Activated CD4-positive, CD25-positive, alpha-beta regulatory T cell treated with anti-CD3 and anti-CD28 coated beads, Interleukin-2, amount 50 U/mL, for 16 hours (primary cell): ENCODE results near the gene GSN.
A peak's percentile ranks its signal among the peaks of the same experiment; 100 is the strongest.

ENCODE experiments used
- DNase-seq: peaks from one replicate; pipeline ENCODE4 v3.0.0-alpha.2; 2020; ENCODE audit warnings: low read depth, low spot score

GSN gene

DNA sequence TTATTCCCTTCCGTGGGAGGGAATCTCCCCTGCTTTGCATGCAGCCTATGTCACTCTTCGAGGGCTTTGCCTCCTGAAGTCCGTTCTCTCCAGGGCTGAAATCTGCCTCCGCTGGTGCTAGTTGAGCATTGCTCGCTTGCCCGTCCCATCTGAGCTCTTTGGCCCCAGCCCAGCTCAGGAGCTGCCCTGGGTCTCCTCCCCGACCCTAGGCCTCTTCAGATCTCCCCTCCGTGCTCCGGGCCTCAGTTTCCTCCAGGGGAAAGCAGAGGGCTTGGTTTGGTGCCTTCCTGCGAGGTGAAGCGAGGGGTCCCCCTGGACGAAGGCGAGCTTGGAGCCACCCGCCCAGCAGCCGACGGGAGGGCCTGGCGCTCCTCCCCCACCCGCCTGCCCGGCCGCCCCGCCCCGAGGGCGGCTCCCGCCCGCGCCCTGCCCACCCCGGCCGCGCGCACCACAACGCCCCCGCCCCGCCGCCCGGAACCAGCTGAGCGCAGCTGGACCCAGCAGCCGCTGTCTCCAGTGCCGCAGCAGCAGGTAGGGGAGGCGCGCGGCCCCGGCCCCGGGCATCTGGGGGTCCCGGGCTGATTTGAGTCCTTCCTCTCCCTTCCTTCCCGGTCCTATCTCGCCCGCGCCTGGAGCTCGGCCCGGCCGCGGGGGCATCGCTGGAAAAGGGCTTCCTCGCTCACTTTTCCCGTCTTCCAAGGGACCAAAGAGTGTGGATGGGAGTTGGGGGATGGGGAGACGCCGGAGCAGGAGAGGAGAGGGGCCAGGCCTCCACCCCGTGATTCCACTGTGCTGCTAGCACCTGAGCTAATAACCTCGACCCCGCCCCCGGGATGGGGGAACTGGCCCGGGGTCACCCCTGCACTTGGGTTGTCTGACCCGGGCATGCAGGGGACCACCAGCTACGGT, at the start of gene GSN:
GSN (plus strand) TSS at position 474 of the 909 bp plus-strand sequence. CDS start 33,810 bp downstream, outside the sequence.
- DNase-seq = peak; percentile 6

DNA sequence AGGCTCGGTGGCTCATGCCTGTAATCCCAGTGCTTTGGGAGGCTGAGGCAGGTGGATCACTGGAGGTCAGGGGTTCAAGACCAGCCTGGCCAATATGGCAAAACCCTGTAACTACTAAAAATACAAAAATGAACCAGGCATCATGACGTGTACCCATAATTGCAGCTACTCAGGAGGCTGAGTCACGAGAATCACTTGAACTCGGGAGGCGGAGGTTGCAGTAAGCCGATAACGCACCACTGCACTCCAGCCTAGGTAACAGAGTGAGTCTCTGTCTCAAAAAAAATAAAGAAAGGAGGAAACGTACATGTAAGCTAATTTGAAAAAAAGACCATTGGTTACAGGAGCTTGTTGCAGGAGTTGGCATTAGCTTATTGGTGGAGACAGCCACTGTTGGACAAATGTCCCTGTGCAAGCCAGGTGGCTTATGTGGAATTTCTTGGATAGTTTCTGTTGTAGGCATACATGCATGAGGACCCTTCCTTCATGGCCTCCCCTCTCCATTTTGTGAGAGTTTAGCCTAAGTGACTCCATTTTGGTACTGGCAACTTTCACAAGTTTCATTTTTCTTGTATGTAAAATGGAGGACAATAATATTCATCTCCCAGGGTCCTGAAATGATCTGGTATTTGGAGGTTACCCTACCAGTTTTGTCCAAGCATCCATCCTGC, 49.5 kb upstream of the GSN start:
- DNase-seq = no peak

DNA sequence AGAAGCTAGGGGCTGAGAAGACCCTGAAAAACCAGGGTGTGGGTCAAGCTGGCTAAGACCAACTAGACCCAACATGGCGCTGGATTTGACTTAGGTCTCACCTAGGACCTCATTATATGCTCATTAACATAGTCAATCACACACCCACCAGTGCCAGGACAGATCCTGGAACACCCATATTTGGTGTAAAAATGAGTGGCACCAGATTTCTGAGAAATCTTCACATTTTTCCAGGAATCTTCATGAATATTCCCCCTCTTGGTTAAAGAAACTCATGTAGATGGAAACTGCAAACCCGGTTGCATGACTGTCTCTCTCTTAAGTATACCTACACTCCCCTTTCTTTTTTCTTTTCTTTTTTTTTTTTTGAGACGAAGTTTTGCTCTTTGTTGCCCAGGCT, 48.4 kb upstream of the GSN start:
- DNase-seq = no peak

DNA sequence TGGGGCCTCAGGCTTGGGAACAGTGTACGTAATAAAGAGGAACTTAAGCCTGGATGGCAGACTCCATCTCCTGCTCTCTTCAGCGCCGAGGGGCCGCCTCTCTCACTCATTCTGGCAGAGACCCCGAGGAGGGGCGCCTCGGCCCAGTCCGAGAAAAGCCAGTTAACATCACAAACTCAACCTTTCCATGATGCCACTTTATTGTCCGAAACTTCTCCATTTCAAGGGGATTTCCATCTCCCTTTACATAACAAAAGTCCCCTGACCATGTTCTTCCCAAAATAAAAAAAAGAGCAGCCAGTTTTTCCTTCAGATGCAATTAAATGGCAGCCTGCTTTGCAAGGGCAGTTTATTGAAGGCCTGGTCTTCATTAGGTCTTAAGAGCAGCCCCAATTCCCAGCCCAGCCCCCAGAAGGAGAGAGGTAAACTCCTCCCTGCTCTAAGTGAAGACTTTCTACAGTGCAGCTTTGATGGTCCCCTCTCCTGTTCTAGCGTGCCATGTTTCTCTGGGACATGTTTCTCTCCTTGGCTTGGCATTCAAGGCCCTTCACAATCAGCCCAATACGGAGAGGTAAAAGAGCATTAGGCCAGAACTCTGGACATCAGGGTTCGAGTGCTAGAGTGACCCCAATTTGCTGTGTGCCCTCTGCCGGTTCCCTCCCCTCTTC, 46.8 kb upstream of the GSN start:
- DNase-seq = no peak

DNA sequence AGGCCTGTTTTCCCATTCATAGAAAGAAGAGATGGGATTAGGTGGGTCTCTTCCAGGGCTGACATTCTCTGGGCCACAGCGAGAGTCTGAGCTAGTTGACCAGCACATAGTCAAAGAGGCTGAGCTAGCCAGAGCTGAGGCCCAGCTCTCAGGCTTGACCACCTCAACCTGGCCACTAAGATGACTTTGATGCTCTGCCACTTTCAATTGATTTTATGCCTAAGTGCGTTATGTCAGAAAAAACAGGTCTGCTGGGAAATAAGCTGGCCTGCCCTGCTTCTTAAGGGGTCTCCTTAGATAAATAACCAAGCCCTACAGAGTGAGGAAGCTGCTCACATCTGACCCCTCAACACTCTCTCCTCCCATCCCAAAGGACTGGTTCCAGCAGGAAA, 46.3 kb upstream of the GSN start:
- no peak for DNase-seq

DNA sequence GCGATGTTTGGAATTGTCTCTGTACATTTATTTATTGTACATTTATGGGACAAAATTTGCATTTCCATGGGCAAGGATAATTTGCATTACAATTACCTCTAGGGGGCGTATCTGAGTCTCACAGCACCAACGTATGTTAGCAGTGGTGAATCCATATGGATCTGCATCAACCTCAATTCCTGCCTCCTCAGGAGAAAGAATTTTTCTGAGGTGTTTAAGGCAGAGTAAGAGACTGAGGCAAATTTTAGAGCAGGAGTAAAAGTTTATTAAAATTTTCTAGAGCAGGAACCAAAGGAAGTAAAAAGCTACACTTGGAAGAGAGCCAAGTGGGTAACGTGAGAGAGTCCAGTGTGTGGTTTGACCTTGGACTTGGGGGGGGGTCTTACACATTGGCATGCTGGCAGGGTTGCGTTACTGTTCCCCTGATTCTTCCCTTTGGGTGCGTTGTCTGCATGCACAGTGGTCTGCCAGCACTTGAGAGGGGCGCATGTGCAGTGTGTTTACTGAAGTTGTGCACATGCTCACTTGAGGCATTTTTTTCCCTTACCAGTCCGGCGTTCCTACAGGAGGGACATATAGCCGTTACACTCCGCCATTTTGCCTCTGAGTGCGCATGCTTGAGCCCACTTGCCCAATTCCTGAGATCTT, 45.3 kb upstream of the GSN start:
- DNase-seq = no peak

DNA sequence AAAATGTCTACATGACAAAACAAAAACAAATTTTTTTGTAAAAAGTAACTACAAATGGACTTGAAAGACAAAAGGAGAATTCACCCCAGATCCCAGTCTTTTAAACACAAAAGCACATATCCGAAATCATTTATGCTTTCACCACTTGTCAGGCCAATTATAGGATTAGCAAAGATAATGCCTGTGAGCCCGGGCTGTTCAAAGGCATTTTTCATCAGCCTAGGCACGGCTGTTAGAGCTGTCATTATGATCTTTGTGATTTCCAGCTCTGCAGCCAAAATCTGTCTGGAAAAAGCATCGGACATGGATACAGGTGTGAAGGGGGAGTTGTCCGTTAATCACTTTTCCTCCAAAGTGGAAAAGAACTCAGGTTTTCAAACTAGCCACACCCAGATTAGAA, 42.7 kb upstream of the GSN start:
- DNase-seq = no peak

- no peak for DNase-seq
Observed at GRCh38 chr9:121226175-121226574, 41.8 kb upstream of the GSN start.

DNA sequence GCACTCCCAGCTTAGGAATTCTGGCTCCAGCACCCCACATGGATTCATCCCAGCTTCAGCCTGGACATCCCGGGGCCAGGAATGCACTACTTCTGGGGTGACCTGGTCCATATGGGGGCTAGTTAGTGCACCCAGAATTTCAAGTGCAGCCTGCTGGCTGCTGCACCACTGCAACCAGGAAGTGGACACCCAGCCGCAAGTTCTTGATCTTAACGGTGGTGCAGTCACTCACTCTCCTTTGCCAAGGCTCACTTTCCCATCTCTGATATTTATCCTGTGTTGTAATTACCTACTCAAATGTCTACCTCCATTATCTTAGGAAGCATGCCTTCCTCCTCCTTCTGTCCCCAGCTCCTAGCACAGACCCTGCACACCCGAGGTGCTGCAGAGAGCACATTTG, 40.1 kb upstream of the GSN start:
- no peak for DNase-seq

- DNase-seq = no peak
Observed at GRCh38 chr9:121230256-121230655, 37.7 kb upstream of the GSN start.

DNA sequence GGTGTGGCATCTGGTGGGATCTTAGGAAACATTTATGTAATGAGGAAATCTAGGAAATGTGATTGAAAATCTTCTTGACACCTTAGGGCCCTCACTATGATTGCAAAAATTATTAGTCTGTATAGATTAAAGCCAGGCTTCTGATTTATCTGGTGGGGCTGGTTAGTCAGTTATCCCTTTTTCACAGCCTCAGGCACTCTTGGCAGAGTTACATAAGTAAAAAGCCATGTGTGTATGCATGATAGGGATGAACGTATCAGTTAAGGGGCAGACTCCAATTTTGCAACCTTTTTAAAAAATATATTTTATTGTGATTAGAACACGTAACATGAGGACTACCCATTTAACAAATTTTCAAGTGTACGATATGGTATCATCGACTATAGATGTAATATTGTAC, 35.7 kb upstream of the GSN start:
- DNase-seq = no peak

- DNase-seq = no peak
Observed at GRCh38 chr9:121233906-121234831, 33.8 kb upstream of the GSN start.

- DNase-seq = no peak
Observed at GRCh38 chr9:121234832-121235161, 33.2 kb upstream of the GSN start.

DNA sequence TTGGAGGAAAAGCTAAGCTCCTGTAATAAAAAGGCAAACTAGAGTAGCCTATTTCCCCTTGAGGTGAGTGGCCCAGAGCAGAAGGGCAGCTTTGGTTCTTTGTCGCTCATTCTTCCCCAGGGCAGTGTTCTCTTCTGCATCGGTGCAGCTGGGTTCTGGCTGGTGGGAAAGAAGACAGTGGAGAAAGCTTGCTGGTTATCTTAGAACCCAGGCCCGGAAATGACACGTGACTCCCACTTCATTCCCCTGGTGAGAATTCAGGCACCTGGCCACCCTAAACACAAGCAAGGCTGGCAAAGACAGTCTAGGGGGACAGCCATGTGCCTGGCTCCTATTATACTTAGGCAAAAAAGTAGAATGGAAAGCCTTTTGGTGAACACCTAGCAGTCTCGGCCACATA, 32.5 kb upstream of the GSN start:
- no peak for DNase-seq

- DNase-seq = no peak
Observed at GRCh38 chr9:121237916-121238315, 30.0 kb upstream of the GSN start.

GRCh38 chr9:121239071-121239470, 28.9 kb upstream of the GSN start:
- no peak for DNase-seq

GRCh38 chr9:121239851-121240250, 28.1 kb upstream of the GSN start:
- no peak for DNase-seq

DNA sequence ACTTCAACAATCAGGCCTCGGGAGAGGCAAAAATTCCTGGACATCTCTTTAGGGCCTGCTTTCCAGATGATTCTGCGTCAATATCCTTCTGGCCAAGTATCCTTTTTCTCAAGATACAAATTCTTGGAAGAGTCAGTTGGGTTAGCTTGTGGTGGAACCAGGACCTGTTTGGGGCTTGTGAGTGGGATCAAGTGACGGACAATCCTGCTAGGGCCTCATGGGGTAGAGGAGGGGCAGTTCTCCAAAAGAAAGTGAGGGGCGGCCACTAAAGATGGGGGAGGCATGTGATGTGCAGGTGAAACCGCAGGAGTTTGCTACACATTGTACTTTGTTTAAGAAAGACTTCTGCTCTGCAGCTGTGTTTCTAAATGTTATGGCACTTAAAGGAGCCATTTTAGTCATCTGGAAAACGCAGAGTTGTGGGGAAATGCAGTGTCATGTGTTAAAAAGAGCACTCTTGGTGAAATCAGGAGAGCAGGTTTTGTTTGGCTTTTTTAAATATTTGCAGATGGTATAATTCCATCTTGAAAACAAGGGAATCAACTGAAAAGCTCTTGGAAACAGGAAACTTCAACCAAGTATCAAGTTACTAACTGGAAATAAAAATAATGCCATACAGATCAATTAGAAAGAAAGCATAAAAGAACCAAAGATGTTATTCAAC, 27.4 kb upstream of the GSN start:
- no peak for DNase-seq

DNA sequence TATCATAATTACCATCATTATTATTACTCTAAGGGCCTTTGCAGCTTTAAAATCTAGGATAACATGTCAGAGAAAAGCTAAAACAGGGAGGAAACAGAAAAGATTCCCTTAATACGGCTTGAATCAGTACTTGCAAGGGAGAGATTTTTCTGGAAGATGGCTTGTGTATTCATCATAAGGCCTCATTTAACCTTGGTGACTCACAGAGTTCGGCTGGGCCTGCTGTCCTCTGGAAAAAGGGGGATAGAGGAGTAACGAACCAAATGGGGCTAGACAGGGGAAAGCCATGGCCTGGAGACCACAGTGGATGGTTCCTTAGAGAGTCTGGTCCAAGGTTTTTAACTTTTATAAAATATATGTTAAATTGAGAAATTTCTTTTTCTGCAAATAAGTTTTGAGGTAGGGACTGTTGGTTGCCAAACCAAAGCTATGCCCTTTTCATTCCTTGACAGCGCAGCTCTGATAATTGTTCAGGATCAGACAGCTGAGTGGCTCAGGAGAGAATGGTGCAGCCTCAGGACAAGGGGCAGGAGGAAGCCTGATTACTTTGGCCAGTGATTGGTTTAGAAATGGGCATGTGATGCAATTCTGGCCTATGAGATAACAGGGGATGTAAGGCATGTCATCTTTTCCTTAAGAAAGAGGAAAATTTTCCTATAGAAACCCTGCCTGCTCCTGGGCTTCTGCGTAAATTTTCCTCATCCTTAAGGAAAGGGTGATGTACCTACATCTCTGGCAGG, 25.6 kb upstream of the GSN start:
- no peak for DNase-seq

GRCh38 chr9:121242959-121243346, 25.0 kb upstream of the GSN start:
- DNase-seq = no peak
